ENCODE results near the gene TEX2.

The TEX2 gene

DNA sequence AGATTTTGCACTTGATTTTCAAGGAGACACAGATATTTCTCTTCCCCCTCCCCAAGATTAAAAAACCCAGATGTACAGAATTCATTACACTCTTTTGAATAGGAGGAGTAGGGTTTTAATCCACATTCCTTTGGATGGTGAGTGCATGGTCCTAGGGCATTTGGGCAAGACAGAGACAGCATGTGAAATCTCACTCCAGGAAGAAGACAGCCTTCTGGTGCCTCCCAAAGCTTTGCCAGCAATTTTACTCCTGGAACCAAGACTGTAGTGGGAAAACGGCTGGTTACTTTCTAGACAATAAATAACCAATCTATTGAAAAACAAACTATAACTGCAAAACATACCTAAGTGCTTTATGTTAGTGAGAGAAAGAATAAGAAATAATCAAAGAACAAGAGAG, 15.2 kb downstream of the TEX2 start:
- Histone ChIP-seq H3K23ac (ENCODE audit: low read length in 2 of 2) (no peak overlapping the region), H3K9ac (ENCODE audit: low read length) (no peak overlapping the region), H2AK5ac (ENCODE audit: low read length, severe bottlenecking) (no peak overlapping the region), H3K9me3 (ENCODE audit: control insufficient read depth, low read length) (no peaks in the 10 kb centered on the region), H3K27ac (ENCODE audit: low read length, poor library complexity, severe bottlenecking) (no peak overlapping the region), H3K27me3 (ENCODE audit: control insufficient read depth in 1 of 2, insufficient read depth in 1 of 2, low read length in 2 of 2) (no peaks in the 10 kb centered on the region), H2AFZ (ENCODE audit: low read depth, low read length) (no peak overlapping the region), H3K4me2 (ENCODE audit: low read length, poor library complexity, severe bottlenecking) (no peak overlapping the region), H3K4me1 (ENCODE audit: control insufficient read depth, insufficient read depth, low read depth, low read length) (peaks cover 5% of the 10 kb centered on the region), H2BK120ac (ENCODE audit: low read depth, low read length) (no peak overlapping the region), H2BK5ac (ENCODE audit: low read depth, low read length, poor library complexity, severe bottlenecking) (no peak overlapping the region), H3K14ac (ENCODE audit: low read length in 2 of 2) (no peak overlapping the region), H2BK12ac (ENCODE audit: low read length in 2 of 2) (no peak overlapping the region), H3K4me3 (ENCODE audit: insufficient read depth in 1 of 2, low read depth in 1 of 2, low read length in 2 of 2) (no peak overlapping the region), H4K8ac (ENCODE audit: low read length) (no peak overlapping the region), H2BK15ac (ENCODE audit: low read depth, poor library complexity, severe bottlenecking) (no peak overlapping the region), H4K91ac (ENCODE audit: low read length) (no peak overlapping the region), H3K4ac (ENCODE audit: low read depth in 1 of 2, low read length in 2 of 2) (no peak overlapping the region), H3K18ac (ENCODE audit: low read depth in 1 of 2, low read length in 2 of 2) (no peak overlapping the region), H3K79me1 (replicated peaks; ENCODE audit: low read length, poor library complexity, severe bottlenecking) (peaks cover 39% of the 10 kb centered on the region), H3K36me3 (ENCODE audit: control insufficient read depth in 1 of 2, insufficient read depth in 2 of 2, low read depth in 1 of 2, low read length in 2 of 2) (no peaks in the 10 kb centered on the region)
- no CpG with 5 or more reads among the region's 1 CpG for WGBS
- DNase-seq: no peak

DNA sequence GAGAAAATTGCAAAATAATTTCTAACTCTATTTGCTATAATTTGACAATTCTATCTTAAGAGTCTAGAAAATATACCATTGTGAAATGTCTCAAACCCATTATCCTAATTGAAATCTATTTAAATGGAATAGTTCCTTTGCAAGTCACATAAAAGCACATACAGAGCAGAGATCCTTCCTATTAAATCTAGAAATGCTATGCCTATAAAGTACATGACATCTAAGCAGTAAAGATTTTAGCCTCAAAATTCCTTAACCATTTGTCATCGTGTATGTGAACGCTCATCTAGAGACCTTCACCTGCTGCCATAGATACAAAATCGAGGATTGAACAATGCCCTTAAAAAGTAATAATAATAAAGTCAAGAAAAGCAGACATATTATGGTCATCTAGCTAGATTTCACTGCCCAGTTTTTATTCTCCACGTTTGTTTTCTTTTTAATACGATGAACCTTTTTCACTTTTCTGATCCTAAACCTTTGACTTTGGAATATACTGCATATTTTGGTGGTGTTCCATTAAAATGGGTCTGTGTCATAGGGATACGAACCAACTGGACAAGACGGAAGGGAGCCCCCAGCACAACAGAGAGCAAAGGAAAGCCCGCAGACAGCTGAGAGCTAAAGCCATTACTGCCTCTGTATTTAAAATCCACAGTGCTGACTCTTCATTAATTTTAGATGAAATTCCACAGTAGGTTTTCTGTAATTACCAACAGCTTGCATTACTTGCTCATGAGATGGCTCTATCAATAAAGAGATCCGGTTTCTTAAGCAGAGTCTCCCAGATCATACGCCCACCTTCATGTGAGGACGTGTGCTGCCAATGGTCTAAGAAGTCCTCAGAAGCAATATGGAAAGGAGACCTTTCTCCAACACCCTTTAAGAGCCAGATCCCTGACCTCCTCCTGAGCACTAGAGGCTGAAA, 17.6 kb downstream of the TEX2 start:
- no peak overlapping the region for H4K91ac ChIP-seq (ENCODE audit: low read length)
- H2AFZ ChIP-seq (ENCODE audit: low read depth, low read length): no peak overlapping the region
- H3K79me1 ChIP-seq (replicated peaks; ENCODE audit: low read length, poor library complexity, severe bottlenecking): peaks cover 26% of the 10 kb centered on the region
- H3K9me3 ChIP-seq (ENCODE audit: control insufficient read depth, low read length): no peaks in the 10 kb centered on the region
- H2BK5ac ChIP-seq (ENCODE audit: low read depth, low read length, poor library complexity, severe bottlenecking): no peak overlapping the region
- H2AK5ac ChIP-seq (ENCODE audit: low read length, severe bottlenecking): no peak overlapping the region
- no peaks in the 10 kb centered on the region for H3K27me3 ChIP-seq (ENCODE audit: control insufficient read depth in 1 of 2, insufficient read depth in 1 of 2, low read length in 2 of 2)
- peaks cover 6% of the 10 kb centered on the region for H3K4me1 ChIP-seq (ENCODE audit: control insufficient read depth, insufficient read depth, low read depth, low read length)
- H3K27ac ChIP-seq (ENCODE audit: low read length, poor library complexity, severe bottlenecking): no peak overlapping the region
- H3K4me3 ChIP-seq (ENCODE audit: insufficient read depth in 1 of 2, low read depth in 1 of 2, low read length in 2 of 2): no peak overlapping the region
- no peak overlapping the region for H3K14ac ChIP-seq (ENCODE audit: low read length in 2 of 2)
- no peak overlapping the region for H2BK15ac ChIP-seq (ENCODE audit: low read depth, poor library complexity, severe bottlenecking)
- no peak overlapping the region for H2BK12ac ChIP-seq (ENCODE audit: low read length in 2 of 2)
- no peak overlapping the region for H3K23ac ChIP-seq (ENCODE audit: low read length in 2 of 2)
- no peak overlapping the region for H2BK120ac ChIP-seq (ENCODE audit: low read depth, low read length)
- WGBS: 80% methylated on average over 10 of the region's 11 CpGs
- no peak for DNase-seq
- H3K18ac ChIP-seq (ENCODE audit: low read depth in 1 of 2, low read length in 2 of 2): no peak overlapping the region
- H3K4me2 ChIP-seq (ENCODE audit: low read length, poor library complexity, severe bottlenecking): no peak overlapping the region
- H4K8ac ChIP-seq (ENCODE audit: low read length): no peak overlapping the region
- H3K9ac ChIP-seq (ENCODE audit: low read length): no peak overlapping the region
- H3K36me3 ChIP-seq (ENCODE audit: control insufficient read depth in 1 of 2, insufficient read depth in 2 of 2, low read depth in 1 of 2, low read length in 2 of 2): no peaks in the 10 kb centered on the region
- H3K4ac ChIP-seq (ENCODE audit: low read depth in 1 of 2, low read length in 2 of 2): no peak overlapping the region

GRCh38 chr17:64244165-64244564, 18.9 kb downstream of the TEX2 start:
- H3K4me2 ChIP-seq (ENCODE audit: low read length, poor library complexity, severe bottlenecking): no peak overlapping the region

DNA sequence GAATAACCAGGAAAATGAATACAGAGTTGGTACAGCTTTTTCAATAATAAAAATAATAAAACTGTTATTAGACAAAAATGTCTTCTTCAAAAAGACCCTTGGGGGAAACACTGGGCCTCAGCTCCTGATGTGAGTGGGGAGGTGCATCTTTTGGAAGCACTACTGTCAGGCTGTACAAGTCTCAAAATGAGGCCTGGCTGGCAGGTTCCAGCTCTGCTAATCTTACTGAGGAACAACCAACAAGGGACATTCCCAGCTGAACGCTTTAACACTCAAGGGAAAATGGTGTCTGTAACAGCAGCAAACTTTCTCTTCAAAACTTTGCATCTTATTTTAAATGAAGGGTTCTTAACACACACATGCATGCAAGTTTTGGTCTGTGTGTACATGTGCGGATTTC, 19.7 kb downstream of the TEX2 start:
- Histone ChIP-seq H2BK5ac (ENCODE audit: low read depth, low read length, poor library complexity, severe bottlenecking) (no peak overlapping the region), H3K4me1 (ENCODE audit: control insufficient read depth, insufficient read depth, low read depth, low read length) (peaks cover 9% of the 10 kb centered on the region), H3K18ac (ENCODE audit: low read depth in 1 of 2, low read length in 2 of 2) (no peak overlapping the region), H2BK12ac (ENCODE audit: low read length in 2 of 2) (peak overlapping the region in 1 of 2 experiments; percentile 54), H2AK5ac (ENCODE audit: low read length, severe bottlenecking) (peak overlapping the region; percentile 56), H2AFZ (ENCODE audit: low read depth, low read length) (no peak overlapping the region), H3K4me3 (ENCODE audit: insufficient read depth in 1 of 2, low read depth in 1 of 2, low read length in 2 of 2) (no peak overlapping the region), H2BK15ac (ENCODE audit: low read depth, poor library complexity, severe bottlenecking) (no peak overlapping the region), H3K14ac (ENCODE audit: low read length in 2 of 2) (no peak overlapping the region), H4K8ac (ENCODE audit: low read length) (no peak overlapping the region), H4K91ac (ENCODE audit: low read length) (no peak overlapping the region), H3K9ac (ENCODE audit: low read length) (no peak overlapping the region), H3K4ac (ENCODE audit: low read depth in 1 of 2, low read length in 2 of 2) (no peak overlapping the region), H2BK120ac (ENCODE audit: low read depth, low read length) (no peak overlapping the region), H3K27me3 (ENCODE audit: control insufficient read depth in 1 of 2, insufficient read depth in 1 of 2, low read length in 2 of 2) (no peaks in the 10 kb centered on the region), H3K4me2 (ENCODE audit: low read length, poor library complexity, severe bottlenecking) (no peak overlapping the region), H3K23ac (ENCODE audit: low read length in 2 of 2) (no peak overlapping the region), H3K27ac (ENCODE audit: low read length, poor library complexity, severe bottlenecking) (no peak overlapping the region), H3K36me3 (ENCODE audit: control insufficient read depth in 1 of 2, insufficient read depth in 2 of 2, low read depth in 1 of 2, low read length in 2 of 2) (no peaks in the 10 kb centered on the region), H3K79me1 (replicated peaks; ENCODE audit: low read length, poor library complexity, severe bottlenecking) (peaks cover 16% of the 10 kb centered on the region), H3K9me3 (ENCODE audit: control insufficient read depth, low read length) (no peaks in the 10 kb centered on the region)
- DNase-seq: no peak
- no CpG with 5 or more reads among the region's 2 CpGs for WGBS

More at GRCh38 chr17:64244165-64244564, 18.9 kb downstream of the TEX2 start:
- H2BK15ac ChIP-seq (ENCODE audit: low read depth, poor library complexity, severe bottlenecking): no peak overlapping the region
- no peak overlapping the region for H3K27ac ChIP-seq (ENCODE audit: low read length, poor library complexity, severe bottlenecking)
- no peak overlapping the region for H4K91ac ChIP-seq (ENCODE audit: low read length)
- no peak overlapping the region for H3K9ac ChIP-seq (ENCODE audit: low read length)
- no peak overlapping the region for H3K4ac ChIP-seq (ENCODE audit: low read depth in 1 of 2, low read length in 2 of 2)
- peaks cover 9% of the 10 kb centered on the region for H3K4me1 ChIP-seq (ENCODE audit: control insufficient read depth, insufficient read depth, low read depth, low read length)
- WGBS: 5% methylated on average over 5 of the region's 5 CpGs
- H3K9me3 ChIP-seq (ENCODE audit: control insufficient read depth, low read length): no peaks in the 10 kb centered on the region
- H3K36me3 ChIP-seq (ENCODE audit: control insufficient read depth in 1 of 2, insufficient read depth in 2 of 2, low read depth in 1 of 2, low read length in 2 of 2): no peaks in the 10 kb centered on the region
- no peak overlapping the region for H2AK5ac ChIP-seq (ENCODE audit: low read length, severe bottlenecking)
- peaks cover 21% of the 10 kb centered on the region for H3K79me1 ChIP-seq (replicated peaks; ENCODE audit: low read length, poor library complexity, severe bottlenecking)
- no peak overlapping the region for H3K4me3 ChIP-seq (ENCODE audit: insufficient read depth in 1 of 2, low read depth in 1 of 2, low read length in 2 of 2)
- H2AFZ ChIP-seq (ENCODE audit: low read depth, low read length): no peak overlapping the region
- H3K27me3 ChIP-seq (ENCODE audit: control insufficient read depth in 1 of 2, insufficient read depth in 1 of 2, low read length in 2 of 2): no peaks in the 10 kb centered on the region
- no peak overlapping the region for H3K23ac ChIP-seq (ENCODE audit: low read length in 2 of 2)
- peak overlapping the region in 1 of 2 experiments; percentile 36 for H3K14ac ChIP-seq (ENCODE audit: low read length in 2 of 2)
- peak; percentile 64 for DNase-seq
- H2BK5ac ChIP-seq (ENCODE audit: low read depth, low read length, poor library complexity, severe bottlenecking): no peak overlapping the region
- no peak overlapping the region for H2BK12ac ChIP-seq (ENCODE audit: low read length in 2 of 2)
- H4K8ac ChIP-seq (ENCODE audit: low read length): no peak overlapping the region
- peak overlapping the region; percentile 19 for H2BK120ac ChIP-seq (ENCODE audit: low read depth, low read length)
- no peak overlapping the region for H3K18ac ChIP-seq (ENCODE audit: low read depth in 1 of 2, low read length in 2 of 2)
